GM12892 (cell line): Measurements from ENCODE around the gene FCHO1.

Experiments used
- POLR2A ChIP-seq: IDR thresholded peaks from 2 replicates; pipeline ENCODE4 v1.6.1; 2011; ENCODE audit warnings: low read depth, low read length, control low read depth
- POLR2AphosphoS5 ChIP-seq: IDR thresholded peaks from 2 replicates; pipeline ENCODE4 v1.6.1; 2011; ENCODE audit warnings: low read depth, low read length, control low read depth

DNA sequence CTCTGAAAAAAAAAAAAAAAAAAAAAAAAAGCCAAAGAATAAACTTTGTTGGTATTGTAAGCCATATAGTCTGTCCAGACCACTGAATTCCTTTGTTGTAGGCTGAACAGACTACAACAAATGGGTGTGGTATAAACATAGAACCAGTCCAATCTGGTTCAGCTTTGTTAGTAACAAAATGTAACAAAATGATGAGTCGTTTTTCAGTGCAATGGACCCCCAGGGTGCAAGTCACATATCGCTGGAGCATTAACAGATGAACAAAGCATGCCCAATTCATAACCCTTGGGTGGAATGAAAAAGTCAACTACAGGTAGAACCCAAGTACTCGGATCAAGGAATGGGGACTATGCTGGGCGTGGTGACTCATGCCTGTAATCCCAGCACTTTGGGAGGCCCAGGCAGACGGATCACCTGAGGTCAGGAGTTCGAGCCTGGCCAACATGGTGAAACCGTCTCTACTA is 13.6 kb upstream of the FCHO1 start:
- TF ChIP-seq POLR2AphosphoS5 = no peak
- TF ChIP-seq POLR2A = no peak
